Eye (tissue), 1 donor: ENCODE measurements around the gene CCL2.
A peak's percentile ranks its signal among the peaks of the same experiment; 100 is the strongest.
"Not testable (repeated sequence)": the region's sequence is repeated elsewhere in the genome, so short reads cannot be mapped to it uniquely, and the experiment has no call there.

Experiments used
- DNase-seq: peaks from one replicate; pipeline ENCODE4 v3.0.0-alpha.2; 2015

Gene CCL2

DNA sequence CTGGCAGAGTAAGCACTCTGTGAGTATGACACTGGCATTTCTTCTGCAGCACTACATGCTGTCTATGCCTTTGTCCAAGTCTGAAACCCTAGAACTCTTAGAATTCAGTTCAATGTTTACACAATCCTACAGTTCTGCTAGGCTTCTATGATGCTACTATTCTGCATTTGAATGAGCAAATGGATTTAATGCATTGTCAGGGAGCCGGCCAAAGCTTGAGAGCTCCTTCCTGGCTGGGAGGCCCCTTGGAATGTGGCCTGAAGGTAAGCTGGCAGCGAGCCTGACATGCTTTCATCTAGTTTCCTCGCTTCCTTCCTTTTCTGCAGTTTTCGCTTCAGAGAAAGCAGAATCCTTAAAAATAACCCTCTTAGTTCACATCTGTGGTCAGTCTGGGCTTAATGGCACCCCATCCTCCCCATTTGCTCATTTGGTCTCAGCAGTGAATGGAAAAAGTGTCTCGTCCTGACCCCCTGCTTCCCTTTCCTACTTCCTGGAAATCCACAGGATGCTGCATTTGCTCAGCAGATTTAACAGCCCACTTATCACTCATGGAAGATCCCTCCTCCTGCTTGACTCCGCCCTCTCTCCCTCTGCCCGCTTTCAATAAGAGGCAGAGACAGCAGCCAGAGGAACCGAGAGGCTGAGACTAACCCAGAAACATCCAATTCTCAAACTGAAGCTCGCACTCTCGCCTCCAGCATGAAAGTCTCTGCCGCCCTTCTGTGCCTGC is at the start of gene CCL2:
Gene CCL2, plus strand, starts transcription at position 635 of the 730 bp plus-strand sequence. Its CDS starts 65 bp downstream, at position 700.
- peak; percentile 89 for DNase-seq

- DNase-seq = no peak
Measured at GRCh38 chr17:34205401-34205800, 49.7 kb upstream of the CCL2 start.

GRCh38 chr17:34206569-34206968 is 48.5 kb upstream of the CCL2 start:
- DNase-seq = no peak

GRCh38 chr17:34207572-34207971 is 47.5 kb upstream of the CCL2 start:
- DNase-seq = no peak

- no peak for DNase-seq
Measured at GRCh38 chr17:34218748-34219147, 36.3 kb upstream of the CCL2 start.

DNA sequence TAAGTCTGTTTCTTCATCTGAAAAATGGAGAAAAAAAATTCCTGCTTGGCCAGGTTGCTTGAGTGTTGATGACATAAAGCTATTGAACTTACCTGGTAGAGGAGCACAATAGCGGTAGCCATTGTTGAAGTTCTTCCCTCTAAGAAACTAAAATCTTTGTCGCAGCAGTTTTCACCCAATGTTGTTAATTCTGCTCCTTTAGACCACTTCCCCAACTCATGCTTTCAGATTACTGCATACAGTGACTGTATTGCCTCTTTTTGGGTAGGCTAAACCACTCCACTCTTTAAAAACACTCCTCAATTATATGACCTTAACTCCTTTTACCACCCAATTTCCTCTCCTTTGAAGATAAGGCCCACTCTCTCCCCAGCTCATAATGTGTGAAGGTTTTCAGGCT is 35.7 kb upstream of the CCL2 start:
- DNase-seq = no peak

- DNase-seq = no peak
Measured at GRCh38 chr17:34220045-34220751, 34.9 kb upstream of the CCL2 start.

GRCh38 chr17:34220752-34221395 is 34.2 kb upstream of the CCL2 start:
- no peak for DNase-seq

- no peak for DNase-seq
Measured at GRCh38 chr17:34221411-34221810, 33.7 kb upstream of the CCL2 start.

GRCh38 chr17:34222722-34223497 is 32.2 kb upstream of the CCL2 start:
- no peak for DNase-seq

DNA sequence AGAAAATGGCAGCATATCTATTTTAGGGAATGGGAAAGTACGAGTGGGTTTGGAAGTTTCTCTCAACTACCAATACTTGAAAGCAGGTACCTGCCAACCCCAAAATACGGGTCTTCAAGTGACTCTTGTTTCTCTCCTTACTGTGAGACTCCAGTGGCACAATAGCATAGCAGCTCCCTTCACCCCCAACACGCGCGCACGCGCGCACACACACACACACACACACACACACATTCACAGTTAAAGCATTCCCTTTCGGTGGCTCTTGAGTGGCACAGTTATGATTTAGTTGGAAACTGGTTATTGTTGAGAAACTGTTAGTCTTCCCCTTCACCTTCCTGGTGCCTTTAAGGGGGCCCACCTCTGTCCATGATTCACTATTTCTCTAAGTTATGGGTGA is 30.0 kb upstream of the CCL2 start:
- no peak for DNase-seq

- DNase-seq = no peak
Measured at GRCh38 chr17:34226011-34226743, 28.9 kb upstream of the CCL2 start.

- DNase-seq = no peak
Measured at GRCh38 chr17:34226744-34227034, 28.4 kb upstream of the CCL2 start.

GRCh38 chr17:34227293-34227692 is 27.8 kb upstream of the CCL2 start:
- not testable (repeated sequence) for DNase-seq

- DNase-seq = no peak
Measured at GRCh38 chr17:34227707-34228106, 27.4 kb upstream of the CCL2 start.

DNA sequence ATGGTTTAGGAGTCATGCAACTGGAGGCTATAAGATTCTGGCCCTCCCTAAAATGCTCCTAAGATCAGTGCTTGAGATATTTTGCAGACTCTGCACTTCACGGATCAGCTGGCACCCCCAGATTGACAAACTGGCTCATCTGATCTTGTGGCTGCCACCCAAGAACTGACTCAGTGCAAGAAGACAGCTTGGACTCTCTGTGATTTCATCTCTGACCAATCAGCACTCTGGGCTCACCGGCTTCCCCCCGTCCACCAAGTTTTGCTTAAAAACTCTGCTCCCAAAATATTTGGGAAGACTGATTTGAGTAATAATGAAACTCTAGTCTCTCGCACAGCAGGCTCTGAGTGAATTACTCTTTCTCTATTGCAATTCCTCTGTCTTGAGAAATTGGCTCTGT is 26.3 kb upstream of the CCL2 start:
- no peak for DNase-seq

- DNase-seq = no peak
Measured at GRCh38 chr17:34230342-34230741, 24.7 kb upstream of the CCL2 start.

GRCh38 chr17:34234616-34235015 is 20.5 kb upstream of the CCL2 start:
- DNase-seq = no peak

- peak; percentile 28 for DNase-seq
Measured at GRCh38 chr17:34235389-34236028, 19.6 kb upstream of the CCL2 start.

DNA sequence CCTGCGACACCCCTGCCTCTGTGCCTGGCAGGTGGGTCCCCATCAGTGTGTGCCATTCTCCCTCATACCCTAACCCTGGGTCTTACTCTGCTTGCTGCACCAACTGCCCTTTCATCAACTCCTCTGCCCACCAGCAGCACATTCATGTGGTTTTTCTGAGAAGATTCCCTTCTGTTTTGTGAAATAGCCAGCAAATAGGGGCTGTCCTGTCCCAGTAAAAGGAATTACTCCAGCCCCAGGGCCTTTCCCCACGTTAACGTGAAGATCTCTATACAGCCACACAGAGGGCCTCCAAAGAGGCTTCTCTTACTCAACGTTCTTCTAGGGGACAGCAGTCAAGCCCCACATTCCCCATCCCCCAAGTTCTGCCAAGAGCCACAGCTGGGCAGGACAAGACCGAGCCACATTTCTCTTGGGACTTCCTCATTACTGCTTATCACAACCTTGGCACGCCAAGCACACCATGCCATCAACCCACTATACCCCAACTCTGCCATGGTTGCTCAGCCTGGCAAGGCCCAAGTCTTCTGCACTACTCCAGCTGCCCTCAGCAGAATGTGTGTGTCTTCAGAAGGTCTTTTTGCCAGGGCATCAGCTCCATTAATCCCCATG is 18.7 kb upstream of the CCL2 start:
- no peak for DNase-seq

- no peak for DNase-seq
Measured at GRCh38 chr17:34237458-34237857, 17.6 kb upstream of the CCL2 start.

DNA sequence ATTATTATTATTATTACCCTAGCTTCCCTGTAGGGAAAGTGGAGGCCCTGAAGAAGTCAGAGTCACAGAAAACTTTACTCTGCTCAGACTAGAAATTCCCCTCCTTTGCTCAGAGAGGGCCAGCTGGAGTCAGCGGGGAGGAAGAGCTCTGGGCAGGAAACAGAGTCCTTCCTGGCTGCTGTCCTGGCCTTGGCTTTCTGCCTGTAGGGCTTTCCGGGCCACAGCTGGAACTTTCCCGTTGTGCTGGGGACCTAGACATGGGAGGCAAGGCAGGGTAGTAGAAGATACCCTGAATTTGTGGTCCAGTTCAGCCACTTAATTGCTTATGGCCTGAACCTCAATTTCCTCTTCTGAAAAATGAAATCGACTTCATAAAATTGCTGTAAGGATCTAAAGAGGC is 14.0 kb upstream of the CCL2 start:
- no peak for DNase-seq
